ENCODE data around the gene NPHS1.

GRCh38 chr19:35862528-35862927 is 10.2 kb upstream of the NPHS1 start:
- TF ChIP-seq CTCF (IDR thresholded peaks at IDR 0.05) (no peak), POLR2AphosphoS5 (IDR thresholded peaks at IDR 0.05) (no peak), EP300 (IDR thresholded peaks at IDR 0.05) (no peak)
